HG03175 (cell line): ENCODE data around the gene ILF2.
A peak's percentile ranks its signal among the peaks of the same experiment; 100 is the strongest.
"Not testable (repeated sequence)": the region's sequence is repeated elsewhere in the genome, so short reads cannot be mapped to it uniquely, and the experiment has no call there.

Experiments used
- ATAC-seq: cut with Tn5 transposase; IDR thresholded peaks from one replicate; pipeline ENCODE4 v1.9.1; 2021; ENCODE audit warnings: mild to moderate bottlenecking, moderate library complexity; ENCODE audit not compliant: unreplicated experiment

Gene ILF2

DNA sequence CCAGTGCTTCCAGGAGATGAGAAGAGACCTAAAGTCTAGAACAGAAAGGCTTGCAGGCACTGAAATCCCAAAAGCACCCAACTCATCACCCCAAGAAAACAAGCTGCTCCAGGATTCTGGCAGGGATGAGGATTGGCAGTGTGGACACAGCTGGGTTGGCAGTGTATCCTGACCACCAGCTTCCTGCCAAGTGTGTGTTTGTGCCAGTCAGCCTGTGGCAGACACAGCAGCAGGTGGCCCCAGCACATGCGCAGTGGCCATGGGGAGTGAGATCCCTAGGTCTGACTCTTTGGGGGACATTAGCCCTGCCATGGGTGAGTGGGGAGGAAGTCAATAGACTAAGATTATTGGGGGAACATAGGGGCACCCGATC, 20.9 kb downstream of the ILF2 start:
- no peak for ATAC-seq

DNA sequence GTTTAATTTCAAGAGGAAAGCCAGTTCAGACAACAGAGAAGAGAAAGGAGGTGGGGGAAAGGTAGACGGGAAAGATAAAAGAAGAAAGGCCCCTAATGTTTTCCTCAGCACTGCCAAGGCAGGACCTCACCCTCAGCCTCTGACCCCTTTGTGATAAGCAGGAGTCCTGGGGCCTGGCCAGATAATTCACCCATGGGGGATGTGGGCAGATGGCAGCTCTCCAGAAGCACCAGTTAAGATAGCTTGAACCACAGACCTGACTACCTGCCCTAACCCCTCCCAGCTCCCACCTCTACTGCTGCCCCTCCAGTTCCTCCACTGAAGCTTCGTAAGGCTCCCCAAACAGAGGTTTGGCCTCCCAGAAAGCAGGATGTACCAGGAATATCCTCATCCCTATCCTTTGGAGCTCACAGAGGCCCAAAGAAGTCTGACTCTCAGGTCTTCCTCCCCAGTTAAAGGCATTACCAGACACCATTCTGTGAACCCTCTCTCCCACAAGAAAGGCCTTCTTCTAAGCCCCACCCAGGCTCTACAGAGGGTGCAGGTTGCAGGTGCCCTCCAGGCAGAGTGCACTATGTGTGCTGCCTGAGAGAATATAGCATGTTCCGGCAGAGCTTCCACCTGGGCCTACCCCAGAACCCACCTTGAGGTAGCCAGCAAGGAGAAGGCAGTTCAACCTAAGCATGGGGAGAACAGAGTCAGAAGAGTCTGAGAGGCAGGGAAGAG, 21.5 kb downstream of the ILF2 start:
- no peak for ATAC-seq

DNA sequence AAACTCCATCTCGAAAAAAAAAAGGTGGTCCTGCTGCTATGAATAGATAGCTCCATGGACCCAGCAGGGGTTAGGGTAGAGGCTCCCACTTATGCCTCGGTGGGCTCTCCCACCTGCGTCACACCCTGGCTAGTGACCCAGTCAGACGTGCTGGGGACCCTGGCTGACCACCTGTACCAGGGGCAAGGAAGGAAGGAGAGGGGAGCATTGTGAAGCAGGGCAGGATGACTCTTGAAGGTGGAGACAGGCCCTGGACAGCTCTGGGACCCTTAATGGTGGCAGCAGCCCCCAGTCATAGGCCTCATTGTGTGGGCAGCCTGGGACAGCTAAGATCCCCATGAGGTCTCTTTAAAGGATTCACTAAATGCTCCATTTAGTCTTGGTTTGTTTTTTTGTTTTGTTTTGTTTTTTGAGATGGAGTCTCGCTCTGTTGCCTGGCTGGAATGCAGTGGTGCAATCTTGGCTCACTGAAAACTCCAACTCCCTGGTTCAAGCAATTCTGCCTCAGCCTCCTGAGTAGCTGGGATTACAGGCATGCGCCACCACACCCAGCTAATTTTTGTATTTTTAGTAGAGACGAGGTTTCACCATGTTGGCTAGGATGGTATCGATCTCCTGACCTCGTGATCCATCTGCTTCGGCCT, 22.7 kb downstream of the ILF2 start:
- ATAC-seq, result no peak

DNA sequence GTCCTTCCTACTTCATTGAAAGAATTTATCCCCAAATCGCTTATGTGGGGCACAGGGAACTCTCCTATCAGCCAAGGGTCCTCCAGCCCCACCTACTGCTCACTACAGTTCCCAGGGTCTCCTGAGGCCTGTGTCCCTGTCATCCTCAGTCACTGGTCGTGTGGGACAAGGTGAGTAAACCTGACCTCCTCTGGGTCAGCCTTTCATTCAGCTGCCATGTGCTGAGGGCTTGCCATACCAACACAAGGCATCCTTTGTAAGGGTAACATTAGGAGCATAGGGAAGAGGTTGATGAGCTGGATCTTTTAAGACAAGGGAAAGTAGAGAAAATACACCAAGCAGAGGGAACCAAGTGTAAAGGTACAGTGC, 23.5 kb downstream of the ILF2 start:
- ATAC-seq, result no peak

DNA sequence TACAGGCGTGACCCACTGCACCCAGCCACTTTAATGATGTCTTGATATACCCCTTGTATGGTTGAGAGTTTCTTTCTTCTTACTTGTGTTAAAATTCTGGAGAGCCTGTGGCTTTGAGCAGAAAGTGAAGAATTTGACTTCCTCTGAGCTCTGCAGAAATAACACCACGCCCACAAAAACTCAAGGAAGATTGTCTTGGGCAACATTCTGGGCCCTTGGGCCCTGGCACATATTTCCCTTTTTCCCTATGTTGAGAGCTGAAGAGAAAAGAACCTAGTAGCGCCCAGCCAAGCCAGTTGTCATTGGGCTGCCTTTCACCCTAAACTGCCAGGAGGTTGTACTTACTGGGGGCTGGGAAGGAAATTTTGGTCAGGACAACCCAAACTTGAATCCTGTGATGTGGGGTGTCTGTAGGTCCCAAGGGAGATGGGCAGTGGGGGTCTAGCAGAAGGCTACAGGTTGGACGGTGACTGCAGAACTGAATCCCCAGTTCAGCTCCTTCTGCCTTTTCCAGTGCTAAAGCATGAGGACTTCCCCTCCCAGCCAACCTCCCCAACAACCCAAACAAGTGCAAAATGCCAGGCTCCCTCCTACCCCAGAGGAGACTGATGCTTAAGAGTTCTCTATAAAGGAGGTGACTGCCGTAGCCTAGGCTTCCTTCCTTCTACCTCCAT, 24.0 kb downstream of the ILF2 start:
- ATAC-seq, result no peak

DNA sequence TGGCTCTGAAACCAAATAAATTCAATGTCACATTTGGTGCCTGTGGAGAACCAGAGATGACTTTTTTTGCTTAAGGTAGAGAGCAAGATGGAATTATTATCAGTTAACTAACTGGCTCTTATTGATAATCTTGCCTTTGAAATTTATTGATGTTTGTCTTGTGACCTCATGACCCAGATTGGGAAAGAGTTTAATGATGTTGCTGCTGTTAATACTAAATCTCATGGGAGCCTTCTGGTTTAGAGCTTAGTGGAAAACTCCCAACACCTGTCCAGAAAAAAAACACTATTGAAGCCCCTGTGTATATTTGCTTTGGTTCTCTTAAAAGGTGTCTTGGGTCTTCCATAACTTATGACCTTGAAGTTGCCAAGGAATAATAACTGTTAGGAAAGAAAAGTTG, 27.0 kb downstream of the ILF2 start:
- ATAC-seq, result no peak

DNA sequence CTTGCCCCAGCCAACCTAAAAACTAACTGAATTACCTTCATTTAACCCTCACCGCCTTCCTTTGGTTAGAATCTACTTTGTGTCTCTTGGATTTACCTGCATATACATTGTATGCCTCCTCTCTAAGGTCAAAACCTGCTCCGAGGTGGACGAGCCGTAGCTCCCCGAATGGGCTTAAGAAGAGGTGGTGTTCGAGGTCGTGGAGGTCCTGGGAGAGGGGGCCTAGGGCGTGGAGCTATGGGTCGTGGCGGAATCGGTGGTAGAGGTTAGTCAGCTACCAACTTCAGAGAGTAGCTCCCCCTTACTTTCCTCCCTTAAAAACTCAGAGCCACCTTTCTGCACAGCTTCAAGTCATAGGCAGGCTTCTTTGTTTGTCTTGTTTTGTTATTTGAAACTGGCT, 27.7 kb downstream of the ILF2 start:
- no peak for ATAC-seq

DNA sequence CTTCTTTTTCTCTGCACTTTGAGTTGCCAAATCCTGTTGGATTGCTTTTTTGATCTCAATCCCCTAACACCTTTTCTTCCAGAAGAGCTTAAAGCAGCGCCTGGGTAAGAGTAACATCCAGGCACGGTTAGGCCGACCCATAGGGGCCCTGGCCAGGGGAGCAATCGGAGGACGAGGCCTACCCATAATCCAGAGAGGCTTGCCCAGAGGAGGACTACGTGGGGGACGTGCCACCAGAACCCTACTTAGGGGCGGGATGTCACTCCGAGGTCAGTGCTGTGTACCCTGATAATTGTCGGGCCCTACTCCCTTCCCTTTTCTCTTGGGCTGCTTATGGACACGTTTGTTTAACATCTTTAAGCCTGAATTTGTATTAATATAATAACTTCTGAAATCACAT, 28.6 kb downstream of the ILF2 start:
- ATAC-seq, result no peak

DNA sequence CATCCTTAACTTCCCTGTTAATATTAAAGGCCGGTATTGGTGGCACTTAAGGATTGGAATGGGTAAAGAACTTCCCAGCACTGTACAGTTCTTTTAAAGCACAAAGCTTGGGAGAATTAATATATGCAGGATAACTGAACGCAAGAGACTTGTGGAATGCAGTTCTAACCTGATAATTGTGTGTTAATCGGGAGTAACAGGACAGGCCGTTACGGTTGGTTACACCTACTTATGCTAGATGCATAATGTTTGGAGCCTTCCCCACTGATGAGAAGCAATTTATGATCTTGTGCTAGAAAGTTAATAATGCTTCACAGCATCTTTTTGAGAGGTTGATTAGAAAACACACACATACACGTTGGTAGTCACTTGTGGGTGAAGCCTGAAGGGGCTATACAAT, 29.9 kb downstream of the ILF2 start:
- no peak for ATAC-seq

DNA sequence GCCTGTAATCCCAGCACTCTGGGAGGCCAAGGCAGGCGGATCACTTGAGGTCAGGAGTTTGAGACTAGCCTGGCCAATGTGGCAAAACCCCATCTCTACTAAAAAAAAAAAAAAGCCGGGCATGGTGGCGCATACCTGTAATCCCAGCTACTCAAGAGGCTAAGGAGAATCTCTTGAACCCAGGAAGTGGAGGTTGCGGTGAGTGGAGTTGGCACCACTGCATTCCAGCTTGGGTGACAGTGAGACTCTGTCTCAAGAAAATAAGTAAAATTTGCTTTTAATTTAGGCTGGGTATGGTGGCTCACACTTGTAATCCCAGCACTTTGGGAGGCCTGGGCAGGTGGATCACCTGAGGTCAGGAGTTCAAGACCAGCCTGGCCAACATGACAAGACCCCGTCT, 30.6 kb downstream of the ILF2 start:
- ATAC-seq, result not testable (repeated sequence)

DNA sequence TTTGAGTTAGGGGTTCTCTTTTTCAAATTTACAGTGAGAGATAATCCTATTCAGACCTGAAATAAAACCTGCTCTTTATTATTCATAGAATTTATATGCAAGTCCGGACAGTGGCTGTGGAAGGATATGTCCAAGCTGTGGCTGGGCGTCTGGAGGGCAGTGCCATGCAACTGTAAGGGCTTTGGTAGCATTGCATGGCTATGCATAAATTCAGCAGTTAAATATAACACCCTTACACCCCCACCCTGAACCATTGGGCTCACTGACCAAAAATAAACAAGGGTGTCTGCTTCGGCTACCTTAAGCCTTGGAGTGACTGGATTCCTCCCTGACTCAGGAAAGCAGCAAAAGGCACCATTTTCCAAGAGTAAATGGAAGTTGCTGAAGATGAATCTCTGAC, 31.5 kb downstream of the ILF2 start:
- ATAC-seq, result no peak

DNA sequence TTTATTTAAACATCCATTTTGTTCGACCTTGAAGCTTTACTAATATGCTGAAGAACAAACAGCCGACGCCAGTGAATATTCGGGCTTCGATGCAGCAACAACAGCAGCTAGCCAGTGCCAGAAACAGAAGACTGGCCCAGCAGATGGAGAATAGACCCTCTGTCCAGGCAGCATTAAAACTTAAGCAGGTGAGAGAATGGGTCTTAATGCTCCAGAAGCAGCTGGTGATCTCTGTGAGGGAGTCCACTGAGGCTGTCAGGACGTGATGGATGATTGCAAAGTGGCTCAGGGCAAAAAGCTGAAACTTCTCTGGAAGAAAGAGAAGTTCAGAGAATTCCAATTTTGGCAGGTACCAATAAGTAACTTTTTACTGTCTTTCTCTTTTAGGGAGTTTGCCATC, 32.5 kb downstream of the ILF2 start:
- ATAC-seq, result no peak

DNA sequence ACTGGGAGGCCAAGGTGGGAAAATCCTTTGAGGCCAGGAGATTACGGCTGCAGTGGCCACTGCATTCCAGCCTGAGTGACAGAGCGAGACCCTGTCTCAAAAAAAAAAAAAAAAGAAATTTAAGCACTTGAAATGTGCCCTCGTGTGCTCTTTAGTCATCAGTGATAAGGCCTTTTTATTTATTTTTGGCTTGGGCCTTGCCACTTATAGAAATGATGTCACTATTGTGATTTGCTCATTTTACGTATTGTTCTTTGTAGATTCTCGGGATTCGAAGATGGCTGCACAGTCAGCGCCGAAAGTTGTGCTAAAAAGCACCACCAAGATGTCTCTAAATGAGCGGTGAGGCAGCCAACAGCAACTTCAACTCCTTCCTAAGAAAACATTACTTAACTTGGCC, 34.5 kb downstream of the ILF2 start:
- no peak for ATAC-seq

DNA sequence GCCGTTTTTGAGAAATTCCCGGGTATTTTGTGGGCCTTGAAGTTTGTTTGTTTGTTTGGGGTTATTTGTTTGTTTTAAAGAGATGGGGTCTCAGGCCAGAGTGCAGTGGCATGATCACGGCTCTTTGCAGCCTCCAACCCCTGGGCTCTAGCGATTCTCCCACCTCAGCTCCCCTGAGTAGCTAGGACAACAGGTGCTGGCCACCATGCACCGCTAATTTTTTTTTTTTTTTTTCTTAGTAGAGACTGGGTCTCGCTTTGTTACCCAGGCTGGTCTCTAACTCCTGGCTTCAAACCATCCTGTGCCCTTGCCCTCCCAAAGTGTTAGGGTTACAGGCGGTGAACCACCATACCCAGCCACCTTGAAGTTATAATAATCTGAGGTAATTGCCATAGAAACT, 34.9 kb downstream of the ILF2 start:
- ATAC-seq, result no peak

DNA sequence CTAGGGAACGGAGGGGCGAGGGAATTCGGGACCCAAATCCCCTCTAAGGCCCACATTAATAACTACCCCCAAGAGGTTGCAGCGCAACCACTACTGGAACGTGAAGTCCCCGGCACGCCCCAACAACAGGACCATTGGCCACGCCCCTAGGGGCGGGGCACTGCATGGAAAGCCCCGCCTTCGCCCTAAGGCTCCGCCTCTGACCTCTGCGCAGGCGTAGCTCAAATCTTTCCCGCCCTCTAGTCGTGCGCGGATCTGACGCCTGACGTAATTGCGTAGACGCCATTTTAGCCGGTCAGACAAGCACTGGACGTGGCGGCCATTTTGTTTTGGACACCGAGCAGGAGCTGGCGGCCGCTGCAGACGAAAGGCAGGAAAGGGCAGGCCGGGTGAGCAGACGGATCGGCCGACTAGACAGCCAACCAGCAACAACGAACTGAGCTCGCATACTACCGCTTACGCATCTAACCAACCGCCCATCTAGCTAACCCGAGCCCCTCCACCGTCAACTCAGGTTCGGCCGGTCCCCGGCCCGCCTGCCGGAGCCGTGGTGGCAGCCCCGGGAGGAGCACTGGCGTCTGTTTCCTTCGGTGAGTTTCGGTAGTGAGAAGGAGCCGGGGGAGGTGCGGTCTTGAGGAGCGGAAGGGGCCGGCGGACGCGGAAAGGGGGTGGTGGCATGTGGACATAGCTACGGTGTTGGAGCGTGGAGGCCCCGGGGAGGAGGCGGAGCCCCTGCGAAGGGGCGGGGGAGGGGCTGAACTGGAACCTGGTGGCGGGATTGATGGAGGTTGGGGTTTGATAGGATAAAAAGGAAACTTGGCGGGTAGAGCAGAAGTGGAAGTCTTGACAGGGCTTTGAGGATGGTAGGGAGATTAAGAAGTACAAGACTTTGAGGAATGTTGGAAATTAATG, 36.8 kb downstream of the ILF2 start, which contains the start of gene CHTOP:
Gene CHTOP (plus strand): TSS at position 313 of the 912 bp plus-strand sequence. CDS start 2,523 bp downstream, outside the sequence.
- peak; percentile 89 for ATAC-seq

DNA sequence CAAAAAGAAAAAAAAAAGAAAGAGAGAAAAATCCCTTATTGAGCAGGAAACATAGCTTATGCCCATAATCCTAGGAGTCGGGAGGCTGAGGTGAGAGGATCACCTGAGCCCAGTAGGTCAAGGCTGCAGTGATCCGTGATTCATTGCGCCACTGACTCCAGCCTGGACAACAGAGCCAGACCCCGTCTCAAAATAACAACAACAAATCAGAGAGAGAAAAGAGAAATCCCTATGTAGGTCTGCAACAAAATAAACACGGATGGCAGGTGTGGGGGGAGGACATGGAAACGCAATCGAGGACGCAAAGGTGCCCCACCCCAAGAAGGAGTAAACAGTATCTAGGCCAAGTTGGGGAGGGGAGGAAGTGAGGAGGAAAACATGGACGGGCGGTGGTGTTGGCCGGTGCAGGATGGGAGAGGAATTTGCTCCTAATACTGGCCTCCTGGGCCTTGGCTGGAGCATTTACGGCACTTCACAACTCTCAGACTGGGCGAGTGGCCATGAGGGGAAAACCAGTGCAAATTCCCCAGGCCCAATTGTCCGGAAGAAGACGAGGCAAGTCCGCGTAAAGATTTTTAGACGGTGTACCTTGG, 37.5 kb downstream of the ILF2 start:
- ATAC-seq, result peak; percentile 3

DNA sequence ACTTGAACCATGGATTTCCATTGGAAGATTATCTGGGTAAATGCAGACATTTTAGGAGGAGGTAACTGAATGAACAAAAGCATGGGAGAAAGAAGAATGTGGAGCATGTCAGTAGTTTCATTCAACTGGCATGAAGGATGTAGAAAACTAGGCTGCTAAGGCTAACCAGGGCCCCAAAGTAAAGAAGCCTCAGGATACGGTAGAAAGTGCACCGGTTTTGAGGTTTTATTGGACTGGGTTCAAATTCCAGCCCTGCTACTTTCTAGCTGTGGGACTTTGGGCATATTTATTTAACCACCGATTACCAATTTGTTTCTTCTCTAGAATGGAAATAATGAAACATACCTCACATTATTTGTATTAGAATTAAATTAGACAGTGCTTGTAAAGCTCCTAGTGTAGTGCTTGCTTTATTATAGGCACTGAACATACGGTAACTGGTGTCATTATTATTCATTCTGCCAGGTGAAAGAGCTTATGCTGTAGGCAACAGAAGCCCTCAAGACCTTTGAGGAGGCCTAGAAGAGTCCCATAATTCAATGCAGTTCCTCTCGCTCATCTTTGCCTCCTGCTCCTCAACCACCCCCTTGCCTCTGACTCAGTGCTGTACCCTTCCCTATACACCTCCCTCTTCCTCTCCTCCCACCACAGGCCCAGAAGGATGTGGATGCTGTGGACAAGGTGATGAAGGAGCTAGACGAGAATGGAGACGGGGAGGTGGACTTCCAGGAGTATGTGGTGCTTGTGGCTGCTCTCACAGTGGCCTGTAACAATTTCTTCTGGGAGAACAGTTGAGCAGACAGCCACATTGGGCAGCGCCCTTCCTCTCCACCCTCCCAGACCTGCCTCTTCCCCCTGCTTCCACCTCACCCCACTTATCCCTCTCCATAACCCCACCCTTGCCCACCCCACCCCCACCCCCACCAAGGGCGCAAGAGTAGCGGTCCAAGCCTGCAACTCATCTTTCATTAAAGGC, 39.5 kb downstream of the ILF2 start:
- ATAC-seq, result no peak

DNA sequence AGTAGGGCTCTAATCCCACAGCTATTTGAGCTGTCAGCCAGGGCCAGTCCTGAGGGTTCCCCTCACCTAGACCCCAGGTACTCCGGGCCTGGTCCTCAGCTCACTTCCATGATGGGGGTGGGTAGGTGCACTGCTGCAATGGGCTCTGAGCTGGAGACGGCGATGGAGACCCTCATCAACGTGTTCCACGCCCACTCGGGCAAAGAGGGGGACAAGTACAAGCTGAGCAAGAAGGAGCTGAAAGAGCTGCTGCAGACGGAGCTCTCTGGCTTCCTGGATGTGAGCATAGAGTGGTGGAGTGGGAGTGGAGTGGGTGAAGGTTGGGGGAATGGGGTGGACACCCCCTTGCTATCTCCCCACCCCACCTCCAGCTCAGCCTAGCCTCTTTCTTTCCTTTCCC, 40.4 kb downstream of the ILF2 start:
- ATAC-seq, result no peak

DNA sequence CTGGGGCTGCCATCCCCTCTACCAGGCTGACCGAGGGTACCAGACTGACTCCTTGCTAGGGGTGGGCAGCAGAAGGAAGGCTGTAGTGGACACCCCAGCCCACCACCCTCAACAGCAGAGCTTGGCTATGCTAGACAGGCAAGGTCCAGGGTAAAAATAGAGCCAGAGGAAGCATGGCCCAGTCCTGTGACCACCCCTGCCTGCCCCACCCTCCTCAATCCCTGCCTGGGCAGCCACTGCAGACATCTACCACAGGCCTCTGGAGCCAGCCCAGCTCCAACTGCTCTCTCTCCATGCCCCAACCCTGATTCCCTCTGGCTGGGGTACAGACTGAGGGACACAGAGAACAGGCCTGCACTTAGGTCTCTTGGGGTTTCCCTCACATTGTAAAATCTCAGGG, 40.8 kb downstream of the ILF2 start:
- ATAC-seq, result no peak

DNA sequence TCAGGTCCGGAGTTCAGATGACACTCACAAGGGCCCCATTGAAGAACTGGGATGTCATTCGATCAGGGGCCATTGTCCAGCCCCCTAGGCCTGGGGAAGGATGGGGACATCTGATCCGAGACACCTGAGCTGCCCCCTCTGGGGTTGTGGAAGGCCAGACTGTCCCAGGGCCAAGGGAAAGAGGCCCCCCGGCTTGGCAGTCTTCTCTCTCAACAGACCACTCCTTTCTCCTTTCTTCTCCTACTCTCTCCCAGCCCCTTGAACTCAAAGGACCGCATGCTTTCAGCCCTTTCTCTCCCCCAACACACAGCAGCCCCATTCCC, 41.5 kb downstream of the ILF2 start:
- ATAC-seq, result no peak
